Activated T-helper 9 cell treated with anti-CD3 and anti-CD28 coated beads, Interleukin-2, amount 50 U/mL, for 16 hours (primary cell): ENCODE data around the gene PDE3A.

ENCODE experiments used
- DNase-seq: peaks from one replicate; pipeline ENCODE4 v3.0.0-alpha.2; 2020; ENCODE audit warnings: low read depth

PDE3A gene

GRCh38 chr12:20716985-20717384 is 348.6 kb downstream of the PDE3A start:
- no peak for DNase-seq

GRCh38 chr12:20718294-20718693 is 350.0 kb downstream of the PDE3A start:
- no peak for DNase-seq

GRCh38 chr12:20722142-20722541 is 353.8 kb downstream of the PDE3A start:
- no peak for DNase-seq

- DNase-seq: no peak
Measured at GRCh38 chr12:20731274-20731673, 362.9 kb downstream of the PDE3A start.
